WTC11 (cell line): ENCODE results near the gene GABBR1. TPM values are rescaled to one million over a fixed set of nuclear protein-coding genes. Genes with fewer than 3 reads are reported as not detected.

Source experiments
- ATAC-seq: fragments of 200-7000 bp; cut with Tn5 transposase; 2 replicates; pipeline ENCODE4 v1.10.0; 2021; ENCODE audit warnings: mild to moderate bottlenecking, moderate library complexity
- CTCF ChIA-PET: fragments of 300-600 bp; sonication (Branson Sonifier 250); formaldehyde crosslinking; loops from one replicate; lab custom pipeline; 2021; ENCODE audit warnings: antibody characterized with exemption; lab: Charles Lee
- POLR2A ChIA-PET: fragments of 350-600 bp; sonication (Branson Sonifier 250); formaldehyde crosslinking; loops from one replicate; lab custom pipeline; 2021; ENCODE audit warnings: antibody characterized with exemption; lab: Charles Lee
- DNase-seq: peaks from one replicate; pipeline ENCODE4 v3.0.0; 2021; ENCODE audit warnings: low spot score
- H3K27ac Mint-ChIP-seq: 2 replicates; pipeline ENCODE4 v1.8.0; 2021; ENCODE audit warnings: mixed read lengths
- H3K27me3 Mint-ChIP-seq: 2 replicates; pipeline ENCODE4 v1.8.0; 2021; ENCODE audit warnings: low read depth, mild to moderate bottlenecking, moderate library complexity, mixed read lengths
- H3K36me3 Mint-ChIP-seq: 2 replicates; pipeline ENCODE4 v1.8.0; 2021; ENCODE audit warnings: mixed read lengths
- H3K4me1 Mint-ChIP-seq: 2 replicates; pipeline ENCODE4 v1.8.0; 2022; ENCODE audit warnings: mixed read lengths
- H3K4me3 Mint-ChIP-seq: 2 replicates; pipeline ENCODE4 v1.8.0; 2021; ENCODE audit warnings: mild to moderate bottlenecking, moderate library complexity, mixed read lengths
- H3K9me3 Mint-ChIP-seq: 2 replicates; pipeline ENCODE4 v1.8.0; 2021; ENCODE audit warnings: mixed read lengths
- AR ChIP-seq: fragments of 250-450 bp; sonication (Bioruptor Pico); IDR thresholded peaks from 2 replicates; pipeline ENCODE4 v1.9.0; 2021; ENCODE audit warnings: mild to moderate bottlenecking
- ARID4B ChIP-seq: sonication (generic); formaldehyde crosslinking; IDR thresholded peaks from 2 replicates; pipeline ENCODE4 v1.8.0; 2023; ENCODE audit warnings: missing genetic modification reagents, mild to moderate bottlenecking, borderline replicate concordance
- ATF3 ChIP-seq: sonication (generic); formaldehyde crosslinking; conservative IDR thresholded peaks from 2 replicates; pipeline ENCODE4 v1.8.1; 2022; ENCODE audit warnings: mild to moderate bottlenecking, missing genetic modification reagents
- ATF6 ChIP-seq: sonication (generic); formaldehyde crosslinking; IDR thresholded peaks from 2 replicates; pipeline ENCODE4 v1.8.1; 2023; ENCODE audit warnings: mild to moderate bottlenecking, missing genetic modification reagents
- PRDM15 ChIP-seq: sonication (generic); formaldehyde crosslinking; IDR thresholded peaks from 2 replicates; pipeline ENCODE4 v1.8.0; 2022; ENCODE audit warnings: missing genetic modification reagents
- RELA ChIP-seq: sonication (generic); formaldehyde crosslinking; IDR thresholded peaks from 2 replicates; pipeline ENCODE4 v1.8.1; 2022; ENCODE audit warnings: missing genetic modification reagents, mild to moderate bottlenecking, borderline replicate concordance
- RORB ChIP-seq: fragments of 250-450 bp; sonication (Bioruptor Pico); IDR thresholded peaks from 2 replicates; pipeline ENCODE4 v1.9.0; 2021; ENCODE audit warnings: mild to moderate bottlenecking
- TEAD1 ChIP-seq: sonication (generic); formaldehyde crosslinking; IDR thresholded peaks from 2 replicates; pipeline ENCODE4 v1.8.0; 2022; ENCODE audit warnings: mild to moderate bottlenecking, missing genetic modification reagents
- TEAD4 ChIP-seq: sonication (generic); formaldehyde crosslinking; IDR thresholded peaks from 2 replicates; pipeline ENCODE4 v1.8.0; 2022; ENCODE audit warnings: mild to moderate bottlenecking, missing genetic modification reagents
- ZNF232 ChIP-seq: sonication (generic); formaldehyde crosslinking; IDR thresholded peaks from 2 replicates; pipeline ENCODE4 v1.8.0; 2022; ENCODE audit warnings: mild to moderate bottlenecking, missing genetic modification reagents
- total RNA-seq: library from RNA; stranded (reverse); gene quantifications from 3 replicates; pipeline ENCODE4 v1.2.3, GENCODE V29; 2021

GABBR1 gene
- total RNA-seq, 1 experiment from 2014 or later: 107 TPM

GRCh38 chr6:29517728-29518440 lies 115.1 kb downstream of the GABBR1 start (continued):
- TF ChIP-seq ARID4B (no peak), RORB (CRISPR knock-in tag) (no peak), ZNF232 (no peak), ATF3 (CRISPR knock-in tag) (no peak), RELA (CRISPR knock-in tag) (no peak), TEAD1 (CRISPR knock-in tag) (no peak)

GRCh38 chr6:29517245-29517644 lies 115.7 kb downstream of the GABBR1 start:
- no peak overlapping the region for H3K4me3 Mint-ChIP-seq
- ATAC-seq (no peak), DNase-seq (no peak)
- peaks cover 36% of the 10 kb centered on the region for H3K9me3 Mint-ChIP-seq
- H3K4me1 Mint-ChIP-seq: no peaks in the 10 kb centered on the region
- H3K27ac Mint-ChIP-seq: no peak overlapping the region
- H3K27me3 Mint-ChIP-seq: no peaks in the 10 kb centered on the region; the same call in 1 of the 2 replicates
- TF ChIP-seq ATF6 (no peak), RORB (CRISPR knock-in tag) (no peak)
- CTCF ChIA-PET: interaction anchor here (1.0 kb wide), 1 partner anchor 70 kb away, joined by 3 read pairs; no protein-coding TSS in a partner anchor
- H3K36me3 Mint-ChIP-seq: peaks cover 6% of the 10 kb centered on the region
- POLR2A ChIA-PET: no interaction called here

GRCh38 chr6:29516108-29516507 lies 116.9 kb downstream of the GABBR1 start:
- ATAC-seq (no peak), DNase-seq (no peak)
- Mint-ChIP-seq H3K4me3 (no peak overlapping the region), H3K9me3 (peaks cover 27% of the 10 kb centered on the region), H3K27ac (no peak overlapping the region), H3K4me1 (no peaks in the 10 kb centered on the region), H3K27me3 (no peaks in the 10 kb centered on the region; the same call in 1 of the 2 replicates), H3K36me3 (0 out of 2 replicates have a peak, but pooled peaks cover 3% of the 10 kb centered on the region)
- TF ChIP-seq TEAD4: no peak
- TF ChIP-seq PRDM15: no peak
- TF ChIP-seq AR: no peak
- POLR2A ChIA-PET: no interaction called here
- CTCF ChIA-PET: no interaction called here
